GM10266 (cell line): ENCODE measurements around the gene RNGTT.

Source experiments
- DNase-seq: peaks from one replicate; pipeline ENCODE4 v3.0.0; 2012; ENCODE audit errors: extremely low spot score
- TF ChIP-seq, protein P1 (sequence below): IDR thresholded peaks from 2 replicates; pipeline ENCODE4 v1.5.1; 2012; ENCODE audit warnings: mild to moderate bottlenecking, low read depth; ENCODE audit not compliant: control insufficient read depth, insufficient read depth; ENCODE audit errors: missing control alignments

Gene RNGTT

DNA sequence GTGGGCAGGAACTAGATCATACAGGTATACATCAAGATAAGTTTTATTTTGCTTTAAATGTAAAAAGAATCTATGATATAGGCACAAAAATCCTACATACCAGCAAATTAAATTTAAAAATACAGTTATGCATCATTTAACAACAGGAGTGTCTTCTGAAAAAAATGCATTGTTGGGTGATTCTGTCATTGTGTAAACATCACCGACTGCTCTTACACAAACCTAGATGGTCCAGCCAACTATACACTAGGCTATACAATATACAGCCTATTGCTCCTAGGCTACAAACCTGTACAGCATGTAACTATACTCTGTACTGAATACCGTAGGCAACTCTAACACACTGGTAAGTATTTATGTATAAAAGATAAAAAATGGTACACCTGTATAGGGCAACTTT, 139.4 kb downstream of the RNGTT start:
- TF ChIP-seq, protein P1, sequence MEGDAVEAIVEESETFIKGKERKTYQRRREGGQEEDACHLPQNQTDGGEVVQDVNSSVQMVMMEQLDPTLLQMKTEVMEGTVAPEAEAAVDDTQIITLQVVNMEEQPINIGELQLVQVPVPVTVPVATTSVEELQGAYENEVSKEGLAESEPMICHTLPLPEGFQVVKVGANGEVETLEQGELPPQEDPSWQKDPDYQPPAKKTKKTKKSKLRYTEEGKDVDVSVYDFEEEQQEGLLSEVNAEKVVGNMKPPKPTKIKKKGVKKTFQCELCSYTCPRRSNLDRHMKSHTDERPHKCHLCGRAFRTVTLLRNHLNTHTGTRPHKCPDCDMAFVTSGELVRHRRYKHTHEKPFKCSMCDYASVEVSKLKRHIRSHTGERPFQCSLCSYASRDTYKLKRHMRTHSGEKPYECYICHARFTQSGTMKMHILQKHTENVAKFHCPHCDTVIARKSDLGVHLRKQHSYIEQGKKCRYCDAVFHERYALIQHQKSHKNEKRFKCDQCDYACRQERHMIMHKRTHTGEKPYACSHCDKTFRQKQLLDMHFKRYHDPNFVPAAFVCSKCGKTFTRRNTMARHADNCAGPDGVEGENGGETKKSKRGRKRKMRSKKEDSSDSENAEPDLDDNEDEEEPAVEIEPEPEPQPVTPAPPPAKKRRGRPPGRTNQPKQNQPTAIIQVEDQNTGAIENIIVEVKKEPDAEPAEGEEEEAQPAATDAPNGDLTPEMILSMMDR = no peak
- no peak for DNase-seq

GRCh38 chr6:88815491-88815890, 147.9 kb downstream of the RNGTT start:
- DNase-seq = no peak
- TF ChIP-seq, protein P1 = no peak

DNA sequence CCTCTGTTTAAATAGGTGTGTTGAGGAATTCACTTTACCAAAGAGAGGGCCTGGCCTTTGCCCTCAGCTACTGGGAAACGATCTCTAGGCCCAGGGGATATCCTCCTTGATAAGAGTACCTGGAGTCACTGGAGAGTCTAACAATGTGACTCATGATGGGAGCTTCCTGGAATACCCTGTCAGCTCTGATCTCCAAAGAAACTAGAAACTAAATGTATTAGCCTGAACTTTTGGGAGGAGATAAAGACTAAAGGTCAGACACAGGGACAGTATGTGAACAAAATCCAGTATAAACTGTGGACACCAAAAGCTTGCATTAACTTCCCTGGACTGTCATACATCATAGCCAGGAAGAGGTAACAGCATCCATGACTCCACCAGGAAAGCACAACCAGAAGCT, 148.5 kb downstream of the RNGTT start:
- TF ChIP-seq, protein P1 = no peak
- no peak for DNase-seq

GRCh38 chr6:88813045-88813444, 150.4 kb downstream of the RNGTT start:
- TF ChIP-seq, protein P1 = no peak
- DNase-seq = no peak

DNA sequence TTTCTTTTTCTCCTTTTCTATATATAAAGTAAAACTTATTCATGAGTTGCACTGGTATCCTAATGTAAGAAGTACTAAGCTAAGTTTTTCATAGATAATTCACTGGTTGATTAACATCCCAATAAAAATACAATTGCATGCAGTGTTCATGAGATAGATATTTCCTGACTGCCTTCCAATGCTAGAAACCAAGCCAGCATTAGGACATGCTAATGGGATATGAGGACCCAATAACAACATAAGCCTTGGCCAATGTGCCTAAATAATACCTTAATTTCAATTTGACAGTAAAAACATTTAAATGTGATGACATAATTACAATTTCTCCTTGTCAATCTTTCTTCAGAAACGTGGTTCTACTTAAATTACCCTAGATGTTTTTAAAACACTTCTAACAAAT, 152.7 kb downstream of the RNGTT start:
- no peak for DNase-seq

DNA sequence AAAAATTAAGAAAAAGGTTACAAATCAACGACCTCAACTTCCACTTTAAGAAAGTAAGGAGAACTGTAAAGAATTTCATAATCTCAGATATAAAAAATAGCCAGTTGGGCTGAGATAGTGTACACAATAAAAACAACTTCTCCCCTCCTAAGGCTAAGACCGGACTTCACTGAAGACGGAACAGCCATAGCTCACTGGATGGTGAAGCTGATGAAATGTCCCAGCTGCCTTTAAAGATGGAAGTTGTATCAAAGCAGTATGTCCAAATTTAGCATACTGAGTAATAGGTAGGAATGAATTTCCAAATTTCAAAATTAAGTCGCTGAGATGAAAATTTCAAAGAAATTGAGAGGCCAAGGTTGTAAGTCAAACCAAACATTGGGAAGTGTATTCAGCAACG, 153.3 kb downstream of the RNGTT start:
- TF ChIP-seq, protein P1 = no peak
- DNase-seq = no peak

More for the DNA sequence above, 152.7 kb downstream of the RNGTT start:
- TF ChIP-seq, protein P1 = no peak

- no peak for DNase-seq
- TF ChIP-seq, protein P1 = no peak
These were observed 155.0 kb downstream of the RNGTT start for GRCh38 chr6:88808381-88808780.
